GM19240 (cell line): ENCODE measurements around the gene NET1.
"Not testable (repeated sequence)": the region's sequence is repeated elsewhere in the genome, so short reads cannot be mapped to it uniquely, and the experiment has no call there.

Experiments
- DNase-seq: peaks from one replicate; pipeline ENCODE4 v3.0.0; 2011; ENCODE audit warnings: low spot score; ENCODE audit not compliant: insufficient read length

NET1 gene

DNA sequence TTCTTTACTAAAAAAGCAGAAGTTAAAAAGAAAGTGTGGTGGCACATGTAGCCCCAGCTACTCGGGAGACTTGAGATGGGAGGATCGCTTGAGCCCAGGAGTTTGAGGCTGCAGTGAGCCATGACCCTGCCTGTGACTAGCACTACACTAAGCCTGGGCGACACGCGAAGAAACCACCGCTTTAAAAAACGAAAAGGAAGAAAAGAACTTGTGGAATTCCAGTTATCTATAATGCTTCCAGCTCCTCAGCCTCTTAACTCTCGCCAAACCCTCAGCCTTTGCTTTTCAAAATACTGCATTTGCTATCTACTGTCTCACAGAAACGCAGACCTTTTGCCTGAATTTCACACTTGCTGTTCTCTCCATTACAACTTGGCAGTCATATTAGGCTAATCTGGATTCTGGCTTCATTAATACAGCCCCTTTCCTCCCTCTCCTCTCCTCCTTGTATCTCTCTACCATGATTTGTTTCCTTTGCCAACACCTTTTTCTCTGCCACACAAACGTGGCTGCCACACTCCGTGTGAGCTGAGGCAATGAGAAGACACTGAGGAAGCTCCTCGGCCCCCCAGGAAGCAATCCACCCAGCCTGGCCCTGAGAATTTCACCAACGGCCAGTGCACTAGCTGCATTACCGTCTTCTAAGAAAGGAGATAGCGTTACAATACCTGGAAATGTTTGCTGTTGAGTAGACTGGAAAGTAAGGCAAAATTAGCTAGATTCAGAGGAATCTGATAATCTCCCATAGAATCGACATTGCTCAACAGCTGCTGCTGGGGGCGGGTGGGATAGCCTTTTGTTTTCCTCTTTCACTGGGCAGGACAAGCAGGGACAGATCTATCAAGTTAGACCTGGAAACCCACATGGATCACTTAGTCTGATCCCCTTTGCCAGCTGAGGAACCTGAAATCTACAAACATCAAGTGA, 49.8 kb downstream of the NET1 start:
- no peak for DNase-seq

DNA sequence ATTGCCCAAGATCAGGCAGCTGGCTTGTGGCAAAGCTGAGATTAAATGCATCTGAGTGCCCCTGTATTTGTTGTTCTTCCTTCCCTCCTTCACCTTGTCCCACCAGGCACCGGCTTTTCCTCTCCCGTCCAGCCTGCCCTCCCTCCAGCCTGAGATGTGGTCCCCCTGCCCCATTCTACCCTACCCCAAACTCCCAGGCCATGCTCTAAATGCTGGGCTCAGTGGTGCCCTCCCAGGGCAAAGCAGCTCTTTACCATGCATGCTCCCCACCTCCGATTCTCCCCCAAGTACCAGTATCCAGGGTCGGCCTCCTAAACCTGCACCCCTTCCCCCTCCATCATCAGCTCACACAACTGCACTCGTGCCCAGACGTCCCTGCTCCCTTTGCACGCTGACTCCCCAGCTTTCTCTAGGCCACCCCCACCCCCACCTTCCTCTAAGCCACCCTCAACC, 50.5 kb downstream of the NET1 start:
- DNase-seq: no peak

DNA sequence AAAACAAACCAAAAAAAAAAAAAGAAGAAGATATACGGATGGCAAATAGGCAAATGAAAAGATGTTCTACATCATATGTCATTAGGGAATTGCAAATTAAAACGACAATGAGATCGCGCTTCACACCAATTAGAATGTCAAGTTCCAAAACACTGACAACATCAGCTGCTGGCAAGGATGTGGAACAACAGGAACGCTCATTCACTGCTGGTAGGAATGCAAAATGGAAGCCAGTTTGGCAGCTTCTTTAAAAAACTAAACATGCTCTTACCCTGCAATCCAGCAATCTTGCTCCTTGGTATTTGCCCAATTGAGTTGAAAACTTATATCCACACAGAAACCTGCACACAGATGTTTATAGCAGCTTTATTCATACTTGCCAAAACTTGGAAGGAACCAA, 52.2 kb downstream of the NET1 start:
- DNase-seq: no peak

DNA sequence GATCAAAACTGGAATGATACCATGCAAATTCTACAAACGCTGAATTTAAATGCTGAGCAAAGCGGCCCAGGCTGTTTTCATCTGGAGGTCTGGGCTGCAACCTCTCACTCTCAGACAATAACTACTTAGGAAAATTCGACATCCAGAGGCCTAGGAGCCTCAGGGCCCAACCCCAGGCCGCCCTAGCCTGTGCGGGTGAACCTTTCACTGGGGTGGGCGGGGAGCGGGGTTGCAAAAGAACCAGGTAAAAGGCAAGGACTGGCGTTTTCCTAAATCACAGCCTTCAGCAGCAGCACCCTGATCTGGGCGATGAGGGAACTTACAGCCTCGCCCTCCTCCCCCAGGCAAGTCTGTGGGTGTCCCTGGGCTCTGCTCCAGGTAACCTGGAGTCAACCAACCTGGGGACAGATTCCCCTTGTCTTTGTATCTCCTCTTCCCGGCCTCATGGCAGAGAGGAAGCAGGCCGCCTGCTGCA, 53.7 kb downstream of the NET1 start:
- no peak for DNase-seq

DNA sequence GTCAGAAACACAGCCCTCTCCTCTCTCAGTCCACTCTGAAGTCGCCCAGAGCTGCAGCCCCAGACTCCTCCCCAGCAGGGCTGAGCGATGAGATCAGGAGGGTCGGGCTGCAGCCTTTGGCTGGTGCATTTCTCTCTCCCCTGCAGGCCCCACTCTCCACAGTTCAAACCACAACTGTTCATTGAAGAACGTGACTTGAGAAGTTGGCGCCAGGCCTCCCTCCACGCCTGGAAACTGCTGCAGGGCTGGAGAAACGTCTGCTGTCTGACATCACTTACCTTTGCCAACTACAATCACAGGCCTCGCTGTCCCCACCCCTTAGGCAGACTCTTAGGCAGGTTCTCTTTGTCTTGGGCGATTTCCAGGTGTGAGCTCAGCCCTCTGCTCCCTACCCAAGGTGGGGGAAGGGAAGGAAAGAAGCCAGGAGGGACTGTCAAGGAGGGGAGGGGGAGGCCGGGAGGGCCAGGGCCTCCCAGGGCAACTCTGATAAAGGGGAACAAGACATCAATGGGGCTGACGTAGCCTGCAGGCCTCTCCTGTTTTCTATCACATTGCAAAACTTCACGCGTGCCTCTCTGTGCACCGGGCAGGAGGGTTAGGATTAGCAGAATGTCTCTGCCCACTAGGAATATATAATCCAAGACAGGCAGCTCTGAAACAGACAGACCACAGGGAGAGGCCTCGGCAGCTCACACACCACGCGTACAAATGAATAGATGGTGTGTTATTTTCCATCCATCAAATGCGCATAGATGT, 54.3 kb downstream of the NET1 start:
- DNase-seq: no peak

DNA sequence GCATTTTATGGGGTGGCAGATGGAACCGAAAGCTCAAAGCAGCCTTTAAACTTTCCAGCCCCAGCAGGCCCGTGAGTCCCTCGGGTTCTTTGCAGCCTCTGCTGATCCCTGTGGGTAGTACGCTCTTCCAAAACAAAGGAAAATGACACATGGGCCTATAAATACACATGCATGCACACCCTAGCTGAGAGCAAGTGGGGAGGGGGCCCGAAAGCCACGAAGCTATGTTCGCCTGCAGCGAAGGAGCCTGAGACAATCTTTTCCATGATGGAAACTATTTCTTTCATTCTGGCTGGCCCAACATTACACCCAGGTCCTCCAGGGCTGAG, 54.8 kb downstream of the NET1 start:
- no peak for DNase-seq

DNA sequence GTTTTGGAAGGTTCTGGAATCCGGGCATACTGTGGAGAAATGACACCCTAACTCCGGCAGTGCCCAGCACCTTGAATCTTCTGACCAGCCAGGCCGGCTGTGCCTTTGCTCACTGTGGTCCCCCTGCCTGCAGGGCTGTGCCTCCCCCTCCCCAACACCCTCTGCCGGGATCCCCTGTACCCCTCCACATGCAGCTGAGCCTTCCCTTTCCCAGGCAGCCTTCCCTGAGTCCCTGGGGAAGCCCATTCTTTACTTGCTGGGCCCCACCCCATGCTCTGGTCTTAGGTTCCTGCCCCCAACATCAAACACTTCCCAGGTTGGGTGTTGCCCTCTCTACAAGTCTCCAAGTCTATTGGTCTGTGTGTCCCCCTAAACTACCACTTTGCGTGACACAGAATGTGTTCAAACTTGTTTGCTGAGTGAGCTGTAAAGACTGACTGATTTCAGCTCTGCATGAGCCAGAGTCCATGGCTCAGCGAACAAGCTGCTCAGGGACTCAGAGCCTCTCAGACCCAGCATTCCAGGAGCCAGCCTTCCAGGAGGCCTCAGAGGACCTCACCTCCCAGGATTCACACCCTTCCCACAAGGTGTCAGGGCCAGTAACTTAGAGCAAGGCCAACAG, 55.4 kb downstream of the NET1 start:
- DNase-seq: no peak

DNA sequence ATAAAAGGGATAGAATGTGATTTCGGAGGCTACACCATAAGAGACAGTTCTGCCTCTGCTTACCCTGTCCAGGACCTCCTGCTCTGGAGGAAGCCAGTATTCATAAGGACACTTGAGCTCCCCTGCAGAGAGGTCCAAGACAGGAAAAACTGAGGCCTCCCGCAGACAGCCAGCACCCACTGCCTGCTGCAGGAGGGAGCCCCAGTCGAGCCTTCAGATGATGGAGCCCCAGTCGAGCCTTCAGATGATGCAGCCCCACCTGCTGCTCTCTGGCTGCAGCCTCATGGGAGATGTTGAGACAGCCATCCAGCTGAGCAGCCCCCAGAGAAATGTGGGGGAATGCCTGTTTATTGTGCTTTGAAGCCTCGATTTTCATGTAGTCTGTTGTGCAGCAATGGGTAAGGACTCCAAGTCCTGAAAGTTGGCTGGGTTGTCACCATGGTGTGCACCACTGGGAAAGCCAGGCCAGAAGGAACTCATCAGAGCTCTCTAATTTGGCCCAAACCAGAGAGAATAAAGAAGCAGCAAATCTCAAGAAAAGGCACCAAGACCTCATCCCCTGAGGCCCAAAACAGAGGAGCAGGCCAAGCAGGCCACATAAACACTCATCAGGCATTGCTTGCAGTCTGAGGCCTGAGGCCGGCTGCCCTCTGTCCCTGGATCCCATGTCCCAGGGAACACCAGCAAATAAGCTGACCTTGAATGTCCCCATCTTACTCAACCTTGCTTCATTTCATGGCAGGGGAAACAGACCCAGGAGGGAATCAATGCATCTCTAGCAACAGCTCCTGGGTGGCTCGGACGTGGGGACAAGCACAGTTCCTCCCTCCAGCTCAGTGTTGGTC, 56.1 kb downstream of the NET1 start:
- DNase-seq: no peak

DNA sequence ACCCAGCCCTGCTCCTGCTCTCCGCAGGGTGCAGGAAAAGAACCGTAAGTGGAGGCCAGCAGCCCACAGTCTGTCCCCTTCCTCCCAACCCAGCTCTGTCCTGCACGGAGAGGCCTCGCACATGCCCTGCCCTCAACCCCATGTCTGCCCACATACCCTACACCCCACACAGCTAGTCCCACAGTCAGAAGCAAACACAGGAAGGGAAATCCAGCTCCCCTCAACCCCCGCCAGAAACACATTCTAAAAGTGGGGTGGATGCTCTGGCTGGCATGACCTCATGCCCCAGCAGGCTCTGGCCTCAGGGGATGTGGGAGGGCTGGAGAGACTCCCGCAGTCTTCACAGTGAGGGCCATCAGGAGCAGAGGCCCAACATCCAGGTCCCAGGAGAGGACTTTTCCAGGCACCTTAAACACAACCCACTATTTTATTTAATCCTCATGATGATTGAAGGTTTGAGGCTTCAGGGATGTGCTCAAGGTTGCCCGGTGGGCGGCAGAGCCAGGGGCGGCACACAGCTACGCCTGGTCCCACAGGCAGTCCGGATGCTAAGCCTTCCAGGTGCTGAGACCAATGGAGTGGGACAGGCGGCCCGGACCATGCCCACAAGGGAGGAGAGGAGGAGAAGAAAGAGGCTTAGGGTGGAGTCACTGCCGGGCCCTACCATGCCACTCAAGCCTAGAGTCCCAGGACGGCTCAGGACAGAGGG, 57.1 kb downstream of the NET1 start:
- no peak for DNase-seq

DNA sequence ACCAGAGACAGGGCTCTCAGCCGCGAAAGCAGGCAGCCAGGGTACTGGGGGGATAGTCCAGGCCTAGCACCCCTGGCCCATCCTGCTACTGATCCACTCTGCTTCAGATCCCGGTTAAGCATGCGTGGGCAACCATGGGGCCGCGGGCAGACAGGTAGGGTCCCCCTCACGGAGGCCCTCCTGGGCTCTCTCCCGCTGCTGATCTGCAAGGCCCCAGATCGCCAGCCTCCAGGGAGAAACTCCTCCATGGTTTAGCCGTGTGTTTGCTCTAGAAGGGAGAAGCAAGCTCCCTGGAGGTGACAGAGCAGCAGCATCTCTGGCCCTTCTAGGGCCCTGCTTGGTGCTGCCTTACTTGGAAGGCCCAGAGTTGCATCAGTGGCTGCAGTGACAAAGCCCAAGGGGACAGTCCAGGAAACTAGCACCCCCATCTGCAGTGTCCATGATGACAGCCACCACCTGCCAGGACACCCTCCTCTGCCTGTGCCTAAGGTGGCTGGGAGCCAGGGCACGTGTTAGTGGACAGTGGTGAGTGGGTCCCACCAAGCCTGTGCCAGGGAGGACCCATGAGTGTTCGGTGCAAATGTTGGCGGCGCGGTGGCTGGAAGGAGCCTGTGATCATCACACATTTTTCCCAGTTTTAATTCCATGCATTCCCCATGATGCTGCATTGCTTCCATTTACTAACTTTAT, 57.9 kb downstream of the NET1 start:
- DNase-seq: no peak

DNA sequence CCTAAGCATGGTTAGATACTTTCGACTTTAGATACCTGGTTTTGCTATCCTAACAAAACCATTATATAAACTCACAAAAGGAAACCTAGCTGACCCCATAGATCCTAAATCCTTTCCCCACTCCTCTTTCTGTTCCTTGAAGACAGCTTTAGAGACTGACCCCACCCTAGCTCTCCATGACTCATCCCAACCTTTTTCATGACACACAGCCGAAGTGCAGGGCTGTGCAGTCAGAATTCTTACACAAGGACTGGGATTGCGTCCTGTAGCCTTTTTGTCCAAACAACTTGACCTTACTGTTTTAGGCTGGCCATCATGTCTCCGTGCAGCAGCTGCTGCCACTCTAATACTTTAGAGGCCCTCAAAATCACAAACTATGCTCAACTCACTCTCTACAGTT, 62.3 kb downstream of the NET1 start:
- DNase-seq: not testable (repeated sequence)

DNA sequence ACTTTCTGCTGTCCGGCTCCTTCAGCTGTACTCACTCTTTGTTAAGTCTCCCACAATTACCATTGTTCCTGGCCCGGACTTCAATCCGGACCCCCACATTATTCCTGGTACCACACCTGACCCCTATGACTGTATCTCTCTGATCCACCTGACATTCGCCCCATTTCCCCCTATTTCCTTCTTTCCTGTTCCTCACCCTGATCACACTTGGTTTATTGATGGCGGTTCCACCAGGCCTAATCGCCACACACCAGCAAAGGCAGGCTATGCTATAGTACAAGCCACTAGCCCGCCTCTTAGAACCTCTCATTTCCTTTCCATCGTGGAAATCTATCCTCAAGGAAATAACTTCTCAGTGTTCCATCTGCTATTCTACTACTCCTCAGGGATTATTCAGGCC, 62.7 kb downstream of the NET1 start:
- not testable (repeated sequence) for DNase-seq

DNA sequence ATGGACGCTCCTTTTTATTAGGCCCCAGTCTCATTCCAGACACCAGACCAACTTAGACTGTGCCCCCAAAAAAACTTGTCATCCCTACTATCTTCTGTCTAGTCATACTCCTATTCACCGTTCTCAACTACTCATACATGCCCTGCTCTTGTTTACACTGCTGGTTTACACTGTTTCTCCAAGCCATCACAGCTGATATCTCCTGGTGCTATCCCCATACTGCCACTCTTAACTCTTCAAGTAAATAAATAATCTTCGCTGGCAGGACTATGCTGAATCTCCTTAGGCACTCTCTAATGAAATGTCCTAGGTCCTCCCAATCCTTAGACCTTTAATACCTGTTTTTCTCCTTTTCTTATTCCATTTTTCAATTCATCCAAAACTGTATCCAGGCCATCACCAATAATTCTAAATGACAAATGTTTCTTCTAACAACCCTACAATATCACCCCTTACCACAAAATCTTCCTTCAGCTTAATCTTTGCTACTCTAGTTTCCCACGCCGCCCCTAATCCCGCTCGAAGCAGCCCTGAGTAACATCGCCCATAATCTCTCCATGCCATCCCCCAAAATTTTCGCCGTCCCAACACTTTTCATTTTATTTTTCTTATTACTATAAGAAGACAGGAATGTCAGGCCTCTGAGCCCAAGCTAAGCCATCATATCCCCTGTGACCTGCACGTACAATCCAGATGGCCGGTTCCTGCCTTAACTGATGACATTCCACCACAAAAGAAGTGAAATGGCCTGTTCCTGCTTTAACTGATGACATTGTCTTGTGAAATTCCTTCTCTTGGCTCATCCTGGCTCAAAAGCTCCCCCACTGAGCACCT, 63.8 kb downstream of the NET1 start:
- DNase-seq: not testable (repeated sequence)

DNA sequence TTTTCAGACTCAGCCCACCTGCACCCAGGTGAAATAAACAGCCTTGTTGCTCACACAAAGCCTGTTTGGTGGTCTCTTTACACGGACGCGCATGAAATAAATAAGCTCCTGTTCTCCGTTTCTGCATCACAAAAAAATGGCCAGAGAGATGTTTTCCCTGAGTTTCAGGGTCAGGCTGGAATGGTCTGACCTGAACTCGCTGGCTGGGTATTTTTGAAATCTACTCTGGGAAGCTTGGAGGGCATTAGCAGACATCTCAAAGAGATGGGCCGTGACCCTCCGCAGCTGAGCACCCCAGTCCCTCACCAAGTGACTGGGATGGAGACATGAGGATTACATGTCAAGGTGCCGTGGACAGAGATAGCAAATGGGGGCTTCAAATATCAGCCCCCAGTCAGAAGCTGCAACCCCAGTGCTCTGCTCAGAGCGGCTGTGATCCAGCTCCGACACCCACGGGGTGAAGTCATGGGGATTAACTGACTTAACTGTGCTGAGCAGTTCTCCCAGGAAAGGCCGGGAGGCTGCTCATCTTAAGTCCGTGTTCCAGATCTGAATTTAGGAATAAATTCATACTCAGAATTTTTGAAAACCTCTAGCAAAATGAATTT, 64.7 kb downstream of the NET1 start:
- DNase-seq: no peak

DNA sequence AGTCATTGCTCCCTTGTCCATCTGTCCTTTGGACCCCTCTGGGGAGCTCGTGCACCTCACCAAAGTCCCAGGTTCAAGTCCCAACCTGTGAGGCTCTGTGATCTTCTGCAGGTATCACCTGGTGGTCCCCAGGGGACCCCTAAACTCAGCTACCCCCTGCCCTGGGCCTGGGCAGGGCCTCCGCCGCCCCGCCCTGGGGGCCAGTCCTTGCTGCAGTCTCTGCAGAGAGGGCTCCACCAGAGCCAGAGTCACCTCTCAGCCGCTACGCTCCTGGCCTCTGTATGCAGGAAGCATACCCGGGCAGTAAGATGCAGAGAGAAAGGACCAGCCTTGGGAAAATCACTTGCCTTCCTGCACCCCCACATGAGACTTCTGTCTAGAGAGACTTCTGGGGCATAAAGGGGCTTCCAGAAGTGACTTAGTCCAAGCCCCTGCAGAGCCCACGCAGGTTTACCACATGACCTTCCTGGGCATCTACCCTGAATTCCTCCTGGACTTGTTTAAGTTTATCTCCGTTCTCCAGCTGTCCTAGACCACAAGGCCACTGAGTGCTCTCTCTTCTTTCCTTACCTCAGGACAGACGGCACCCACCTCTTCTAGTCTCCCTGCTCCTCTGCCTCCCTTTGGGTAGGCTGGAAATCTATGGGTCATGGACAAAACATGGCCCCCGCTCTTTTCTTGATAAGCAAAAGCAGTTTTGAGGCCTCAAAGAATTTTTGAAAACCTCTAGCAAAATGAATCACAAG, 65.8 kb downstream of the NET1 start:
- DNase-seq: no peak

DNA sequence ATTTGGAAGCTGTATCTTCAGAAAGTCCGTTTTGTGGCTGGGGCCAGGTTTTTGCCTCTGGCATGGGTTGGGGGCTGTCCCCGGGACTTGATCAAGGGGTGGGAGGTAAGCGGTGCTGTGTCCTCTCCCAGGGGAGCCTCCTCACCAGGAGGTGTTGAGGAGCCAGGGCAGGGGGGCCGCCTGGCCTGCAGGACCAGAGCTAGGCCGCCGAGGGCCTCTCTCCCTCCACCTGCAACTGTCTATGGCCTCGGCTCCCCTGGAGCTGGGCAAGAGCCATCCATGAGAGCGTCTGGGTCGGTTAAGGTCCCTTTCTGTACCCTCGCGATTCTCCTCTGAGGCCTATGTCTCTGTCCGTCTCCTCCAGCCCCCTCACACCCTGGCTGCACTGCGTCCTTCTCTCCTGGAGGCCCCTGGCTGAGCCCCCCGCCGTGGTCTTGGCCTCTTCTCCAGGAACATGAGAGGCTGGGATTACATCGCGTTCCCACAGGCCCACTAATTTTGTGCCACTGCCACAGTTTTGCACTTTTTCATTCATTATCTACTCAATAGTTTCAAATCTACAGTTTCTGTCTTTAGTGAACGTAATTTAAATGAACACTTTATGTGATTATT, 66.4 kb downstream of the NET1 start:
- no peak for DNase-seq

DNA sequence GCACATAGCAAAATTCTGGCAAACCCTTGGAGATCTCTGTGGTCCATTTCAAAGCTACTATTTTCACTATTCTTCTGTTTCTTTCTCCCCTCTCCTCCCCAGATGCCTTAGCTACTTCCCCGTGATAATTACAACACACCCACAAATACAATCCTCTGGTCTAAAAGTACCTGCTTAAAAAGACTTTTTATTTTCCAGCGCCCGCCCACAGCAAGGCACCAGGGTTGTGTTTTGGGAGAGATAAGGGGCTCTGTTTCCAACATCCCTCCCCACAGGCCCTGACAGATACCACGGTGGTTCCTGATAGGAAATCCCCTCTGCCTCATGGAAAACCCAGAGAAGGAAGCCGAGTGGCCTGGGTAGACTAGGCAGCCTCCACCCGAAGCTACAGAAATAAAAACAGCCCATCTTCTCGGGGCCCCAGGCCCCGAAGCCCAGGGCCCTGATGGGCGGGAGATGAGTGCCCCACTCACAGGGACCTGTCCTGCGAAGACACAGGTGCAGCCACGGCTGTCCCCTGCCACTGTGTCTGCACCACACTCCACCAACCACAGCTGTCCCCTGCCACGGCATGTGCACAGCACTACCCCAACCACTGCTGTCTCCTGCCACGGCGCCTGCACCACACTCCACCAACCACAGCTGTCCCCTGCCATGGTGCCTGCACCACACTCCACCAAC, 67.3 kb downstream of the NET1 start:
- no peak for DNase-seq
